HG03575 (cell line): ENCODE measurements around the gene TRDMT1.

Source experiments
- ATAC-seq: cut with Tn5 transposase; IDR thresholded peaks from one replicate; pipeline ENCODE4 v1.9.1; 2021; ENCODE audit not compliant: unreplicated experiment, insufficient number of reproducible peaks, low FRiP score; ENCODE audit errors: extremely low read depth

The TRDMT1 gene

GRCh38 chr10:17232276-17232960 is 30.9 kb upstream of the TRDMT1 start:
- no peak for ATAC-seq

- no peak for ATAC-seq
Measured at GRCh38 chr10:17231788-17232187, 30.3 kb upstream of the TRDMT1 start.

- ATAC-seq, result peak; percentile 41
Measured at GRCh38 chr10:17229967-17230682, 28.7 kb upstream of the TRDMT1 start.

- ATAC-seq, result no peak
Measured at GRCh38 chr10:17229717-17229966, 28.2 kb upstream of the TRDMT1 start.

- ATAC-seq, result no peak
Measured at GRCh38 chr10:17229016-17229716, 27.7 kb upstream of the TRDMT1 start.

GRCh38 chr10:17228091-17229015 is 26.9 kb upstream of the TRDMT1 start, which contains the start of gene VIM:
TSS of gene VIM (plus strand) at chr10:17228241. CDS start at chr10:17229423, 1,182 bp downstream.
- ATAC-seq, result no peak

GRCh38 chr10:17227367-17228090 is 26.1 kb upstream of the TRDMT1 start:
- peak; percentile 26 for ATAC-seq

GRCh38 chr10:17226891-17227303 is 25.4 kb upstream of the TRDMT1 start:
- ATAC-seq, result no peak

GRCh38 chr10:17225808-17226207 is 24.3 kb upstream of the TRDMT1 start:
- ATAC-seq, result no peak

- ATAC-seq, result no peak
Measured at GRCh38 chr10:17222329-17222728, 20.9 kb upstream of the TRDMT1 start.

GRCh38 chr10:17220652-17221100 is 19.2 kb upstream of the TRDMT1 start:
- no peak for ATAC-seq

- no peak for ATAC-seq
Measured at GRCh38 chr10:17219024-17219423, 17.6 kb upstream of the TRDMT1 start.

- no peak for ATAC-seq
Measured at GRCh38 chr10:17217631-17218232, 16.3 kb upstream of the TRDMT1 start.

GRCh38 chr10:17216901-17217395 is 15.5 kb upstream of the TRDMT1 start:
- ATAC-seq, result no peak

- peak; percentile 100 for ATAC-seq
Measured at GRCh38 chr10:17216217-17216900, 14.9 kb upstream of the TRDMT1 start.

- no peak for ATAC-seq
Measured at GRCh38 chr10:17215782-17216122, 14.3 kb upstream of the TRDMT1 start.

- ATAC-seq, result no peak
Measured at GRCh38 chr10:17214971-17215781, 13.7 kb upstream of the TRDMT1 start.
